GM23338 (cell line): Measurements from ENCODE around the gene ATG16L2. TPM values are rescaled to one million over a fixed set of nuclear protein-coding genes. Genes with fewer than 3 reads are reported as not detected.

ENCODE experiments used
- ATAC-seq: fragments of 200-7000 bp; cut with Tn5 transposase; 3 replicates; pipeline ENCODE4 v1.9.1; 2020
- DNase-seq: peaks from one replicate; pipeline ENCODE4 v3.0.0-alpha.2; 2015; ENCODE audit warnings: low spot score
- H2AFZ ChIP-seq: fragments of 200-600 bp; sonication (generic); 2 replicates; pipeline ENCODE4 v1.8.0; 2016; ENCODE audit warnings: antibody characterized with exemption, mild to moderate bottlenecking, moderate library complexity
- H3F3A ChIP-seq: fragments of 200-600 bp; sonication (generic); replicated peaks from 2 replicates; pipeline ENCODE4 v1.8.0; 2017; ENCODE audit warnings: antibody characterized with exemption, mixed run types, low read depth
- H3K27ac ChIP-seq: fragments of 200-600 bp; sonication (generic); 2 replicates; pipeline ENCODE4 v1.6.1; 2016; ENCODE audit warnings: low read depth
- H3K27me3 ChIP-seq: fragments of 200-600 bp; sonication (generic); 2 replicates; pipeline ENCODE4 v1.8.0; 2016; ENCODE audit warnings: mild to moderate bottlenecking, mixed run types, moderate library complexity; ENCODE audit not compliant: insufficient read depth
- H3K36me3 ChIP-seq: fragments of 200-600 bp; sonication (generic); 2 replicates; pipeline ENCODE4 v1.8.0; 2016; ENCODE audit warnings: mild to moderate bottlenecking; ENCODE audit not compliant: insufficient read depth
- H3K4me1 ChIP-seq: fragments of 200-600 bp; sonication (generic); 2 replicates; pipeline ENCODE4 v1.8.0; 2016; ENCODE audit warnings: mild to moderate bottlenecking, moderate library complexity; ENCODE audit not compliant: insufficient read depth
- H3K4me2 ChIP-seq: fragments of 200-600 bp; sonication (generic); 2 replicates; pipeline ENCODE4 v1.7.1; 2017; ENCODE audit warnings: mixed run types
- H3K4me3 ChIP-seq: fragments of 200-600 bp; sonication (generic); 2 replicates; pipeline ENCODE4 v1.6.1; 2016; ENCODE audit warnings: mixed run types
- H3K79me2 ChIP-seq: fragments of 200-600 bp; sonication (generic); replicated peaks from 2 replicates; pipeline ENCODE4 v1.8.0; 2017; ENCODE audit warnings: mild to moderate bottlenecking; ENCODE audit not compliant: insufficient read depth
- H3K9me2 ChIP-seq: fragments of 200-600 bp; sonication (generic); 2 replicates; pipeline ENCODE4 v1.8.0; 2017; ENCODE audit not compliant: insufficient read depth
- H4K20me1 ChIP-seq: fragments of 200-600 bp; sonication (generic); replicated peaks from 2 replicates; pipeline ENCODE4 v1.8.0; 2017; ENCODE audit warnings: mild to moderate bottlenecking; ENCODE audit not compliant: insufficient read depth
- H3K27ac Mint-ChIP-seq: 2 replicates; pipeline ENCODE4 v1.8.0; 2020; ENCODE audit warnings: inconsistent platforms, mild to moderate bottlenecking, moderate library complexity, mixed read lengths
- H3K27me3 Mint-ChIP-seq: 3 replicates; pipeline ENCODE4 v1.8.0; 2022; ENCODE audit warnings: low read depth, mild to moderate bottlenecking, moderate library complexity, mixed read lengths, inconsistent platforms; ENCODE audit not compliant: insufficient read depth, poor library complexity
- H3K36me3 Mint-ChIP-seq: 3 replicates; pipeline ENCODE4 v1.8.0; 2021; ENCODE audit warnings: low read depth, mild to moderate bottlenecking, inconsistent platforms, moderate library complexity, mixed read lengths
- H3K4me1 Mint-ChIP-seq: 3 replicates; pipeline ENCODE4 v1.8.0; 2020; ENCODE audit warnings: mild to moderate bottlenecking, inconsistent platforms, mixed read lengths
- H3K4me3 Mint-ChIP-seq: 3 replicates; pipeline ENCODE4 v1.8.0; 2021; ENCODE audit warnings: moderate library complexity, mild to moderate bottlenecking, inconsistent platforms, mixed read lengths
- H3K9me3 Mint-ChIP-seq: 3 replicates; pipeline ENCODE4 v1.8.0; 2020; ENCODE audit warnings: moderate library complexity, mild to moderate bottlenecking, inconsistent platforms, mixed read lengths
- CREB1 ChIP-seq: fragments of 250-450 bp; sonication (Bioruptor Pico); IDR thresholded peaks from 2 replicates; pipeline ENCODE4 v1.5.0; 2020; ENCODE audit warnings: low read depth, mild to moderate bottlenecking, moderate library complexity
- EZH2 ChIP-seq: fragments of 200-600 bp; sonication (generic); IDR thresholded peaks from one replicate; pipeline ENCODE4 v1.8.0; 2017; ENCODE audit warnings: antibody characterized with exemption, mild to moderate bottlenecking, low read depth; ENCODE audit not compliant: unreplicated experiment
- EZH2phosphoT487 ChIP-seq: fragments of 200-600 bp; sonication (generic); IDR thresholded peaks from one replicate; pipeline ENCODE4 v1.8.1; 2018; ENCODE audit warnings: antibody characterized with exemption; ENCODE audit not compliant: unreplicated experiment
- JUNB ChIP-seq: IDR thresholded peaks from one replicate; pipeline ENCODE4 v1.6.1; 2016; ENCODE audit warnings: antibody characterized with exemption; ENCODE audit not compliant: unreplicated experiment
- NANOG ChIP-seq: IDR thresholded peaks from 2 replicates; pipeline ENCODE4 v1.6.1; 2016; ENCODE audit warnings: antibody characterized with exemption, borderline replicate concordance
- POLR2AphosphoS5 ChIP-seq: IDR thresholded peaks from 2 replicates; pipeline ENCODE4 v1.6.1; 2016; ENCODE audit warnings: antibody characterized with exemption, low read depth
- STAT1 ChIP-seq: IDR thresholded peaks from one replicate; pipeline ENCODE4 v1.6.1; 2016; ENCODE audit warnings: antibody characterized with exemption; ENCODE audit not compliant: unreplicated experiment
- ZNF114 ChIP-seq: fragments of 250-450 bp; sonication (Bioruptor Pico); IDR thresholded peaks from 2 replicates; pipeline ENCODE4 v1.5.0; 2020; ENCODE audit warnings: mild to moderate bottlenecking, moderate library complexity
- ZNF331 ChIP-seq: fragments of 250-450 bp; sonication (Bioruptor Pico); IDR thresholded peaks from 2 replicates; pipeline ENCODE4 v1.5.0; 2020; ENCODE audit warnings: low read depth, mild to moderate bottlenecking, moderate library complexity
- polyA plus RNA-seq: library from polyadenylated mRNA; unstranded; fragments of >200 nt; fragmentation: Nextera tagmentation; extraction: Ambion mirVana; gene quantifications from 2 replicates; pipeline ENCODE4 v1.2.1, GENCODE V29; 2016
- total RNA-seq: library from RNA; depleted of rRNA; stranded (reverse); fragments of >200 nt; shearing (Covaris generic); gene quantifications from 2 replicates; pipeline ENCODE4 v1.2.3, GENCODE V29; 2014
- TF ChIP-seq, protein P1 (sequence below): IDR thresholded peaks from 2 replicates; pipeline ENCODE4 v1.6.1; 2016; ENCODE audit warnings: antibody characterized with exemption
- TF ChIP-seq, protein P2 (sequence below): IDR thresholded peaks from one replicate; pipeline ENCODE4 v1.6.1; 2018; ENCODE audit warnings: antibody characterized with exemption; ENCODE audit not compliant: unreplicated experiment
- TF ChIP-seq, protein P3 (sequence below), 2 experiments: fragments of 200-600 bp in 1 of 2; sonication (generic) in 1 of 2; conservative IDR thresholded peaks; 2 replicates each; pipeline versions ENCODE4 v1.5.1 to v1.6.1; 2016 to 2017; ENCODE audit warnings: antibody characterized with exemption in 2 of 2, low read depth in 2 of 2, mild to moderate bottlenecking in 2 of 2, moderate library complexity in 1 of 2
- TF ChIP-seq, protein P4 (sequence below): fragments of 250-450 bp; sonication (Bioruptor Pico); IDR thresholded peaks from 2 replicates; pipeline ENCODE4 v1.5.0; 2020; ENCODE audit warnings: mild to moderate bottlenecking, moderate library complexity

Gene ATG16L2
- total and polyA plus RNA-seq, 2 experiments from 2014 or later: 9.6 to 24.6 TPM

DNA sequence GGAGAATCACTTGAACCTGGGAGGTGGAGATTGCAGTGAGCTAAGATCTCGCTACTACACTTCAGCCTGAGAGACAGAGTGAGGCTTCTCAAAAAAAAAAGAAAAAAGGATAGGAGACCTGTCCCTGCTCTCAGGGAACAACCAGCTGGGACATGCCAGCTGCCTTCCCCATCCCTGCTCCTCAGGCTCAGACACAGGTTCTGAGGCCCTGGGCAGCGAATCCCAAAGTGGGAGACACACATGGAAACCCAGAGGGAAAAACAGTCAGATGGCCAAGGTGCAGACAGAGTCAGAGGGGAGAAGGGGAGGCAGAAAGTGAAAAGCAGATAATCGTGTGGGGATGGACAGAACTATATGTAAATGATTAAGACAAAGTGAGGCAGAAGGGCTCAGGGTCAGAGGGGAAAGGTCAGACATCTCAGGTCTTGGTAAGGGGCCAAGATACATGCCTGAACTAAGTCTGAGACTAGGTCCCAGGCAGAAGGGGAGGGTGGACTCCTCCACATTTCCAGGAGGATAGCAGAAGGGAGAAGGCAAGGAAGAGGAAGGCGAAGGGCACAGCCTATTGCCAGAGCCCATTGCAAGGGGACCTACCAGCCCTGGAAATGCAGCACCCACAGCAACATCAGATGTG lies 34.6 kb upstream of the ATG16L2 start:
- no peak overlapping the region for H3K27ac Mint-ChIP-seq
- H3K27me3 Mint-ChIP-seq: peaks cover 16% of the 10 kb centered on the region
- no peaks in the 10 kb centered on the region for H3K79me2 ChIP-seq
- H3K27ac ChIP-seq: no peak overlapping the region
- no peaks in the 10 kb centered on the region; the same call in 2 of the 3 replicates for H3K36me3 Mint-ChIP-seq
- H3K4me1 ChIP-seq: peaks cover 10% of the 10 kb centered on the region; the same call in 1 of the 2 replicates
- H3K4me3 ChIP-seq: no peak overlapping the region
- H3K4me3 Mint-ChIP-seq: peak overlapping the region; percentile 25; the same call in 1 of the 3 replicates
- H3K27me3 ChIP-seq: peaks cover 14% of the 10 kb centered on the region
- H2AFZ ChIP-seq: no peak overlapping the region
- peaks cover 26% of the 10 kb centered on the region for H3K4me1 Mint-ChIP-seq
- H3K9me2 ChIP-seq: no peaks in the 10 kb centered on the region
- no peak for ATAC-seq
- no peak for DNase-seq
- H3K36me3 ChIP-seq: no peaks in the 10 kb centered on the region
- TF ChIP-seq STAT1 (no peak), NANOG (no peak), CREB1 (no peak), ZNF114 (CRISPR knock-in tag) (no peak), ZNF331 (CRISPR knock-in tag) (no peak), JUNB (no peak), EZH2 (no peak), EZH2phosphoT487 (no peak), POLR2AphosphoS5 (no peak)
- TF ChIP-seq, protein P1, sequence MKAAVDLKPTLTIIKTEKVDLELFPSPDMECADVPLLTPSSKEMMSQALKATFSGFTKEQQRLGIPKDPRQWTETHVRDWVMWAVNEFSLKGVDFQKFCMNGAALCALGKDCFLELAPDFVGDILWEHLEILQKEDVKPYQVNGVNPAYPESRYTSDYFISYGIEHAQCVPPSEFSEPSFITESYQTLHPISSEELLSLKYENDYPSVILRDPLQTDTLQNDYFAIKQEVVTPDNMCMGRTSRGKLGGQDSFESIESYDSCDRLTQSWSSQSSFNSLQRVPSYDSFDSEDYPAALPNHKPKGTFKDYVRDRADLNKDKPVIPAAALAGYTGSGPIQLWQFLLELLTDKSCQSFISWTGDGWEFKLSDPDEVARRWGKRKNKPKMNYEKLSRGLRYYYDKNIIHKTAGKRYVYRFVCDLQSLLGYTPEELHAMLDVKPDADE: no peak
- TF ChIP-seq, protein P2, sequence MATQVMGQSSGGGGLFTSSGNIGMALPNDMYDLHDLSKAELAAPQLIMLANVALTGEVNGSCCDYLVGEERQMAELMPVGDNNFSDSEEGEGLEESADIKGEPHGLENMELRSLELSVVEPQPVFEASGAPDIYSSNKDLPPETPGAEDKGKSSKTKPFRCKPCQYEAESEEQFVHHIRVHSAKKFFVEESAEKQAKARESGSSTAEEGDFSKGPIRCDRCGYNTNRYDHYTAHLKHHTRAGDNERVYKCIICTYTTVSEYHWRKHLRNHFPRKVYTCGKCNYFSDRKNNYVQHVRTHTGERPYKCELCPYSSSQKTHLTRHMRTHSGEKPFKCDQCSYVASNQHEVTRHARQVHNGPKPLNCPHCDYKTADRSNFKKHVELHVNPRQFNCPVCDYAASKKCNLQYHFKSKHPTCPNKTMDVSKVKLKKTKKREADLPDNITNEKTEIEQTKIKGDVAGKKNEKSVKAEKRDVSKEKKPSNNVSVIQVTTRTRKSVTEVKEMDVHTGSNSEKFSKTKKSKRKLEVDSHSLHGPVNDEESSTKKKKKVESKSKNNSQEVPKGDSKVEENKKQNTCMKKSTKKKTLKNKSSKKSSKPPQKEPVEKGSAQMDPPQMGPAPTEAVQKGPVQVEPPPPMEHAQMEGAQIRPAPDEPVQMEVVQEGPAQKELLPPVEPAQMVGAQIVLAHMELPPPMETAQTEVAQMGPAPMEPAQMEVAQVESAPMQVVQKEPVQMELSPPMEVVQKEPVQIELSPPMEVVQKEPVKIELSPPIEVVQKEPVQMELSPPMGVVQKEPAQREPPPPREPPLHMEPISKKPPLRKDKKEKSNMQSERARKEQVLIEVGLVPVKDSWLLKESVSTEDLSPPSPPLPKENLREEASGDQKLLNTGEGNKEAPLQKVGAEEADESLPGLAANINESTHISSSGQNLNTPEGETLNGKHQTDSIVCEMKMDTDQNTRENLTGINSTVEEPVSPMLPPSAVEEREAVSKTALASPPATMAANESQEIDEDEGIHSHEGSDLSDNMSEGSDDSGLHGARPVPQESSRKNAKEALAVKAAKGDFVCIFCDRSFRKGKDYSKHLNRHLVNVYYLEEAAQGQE: no peak
- TF ChIP-seq, protein P3, sequence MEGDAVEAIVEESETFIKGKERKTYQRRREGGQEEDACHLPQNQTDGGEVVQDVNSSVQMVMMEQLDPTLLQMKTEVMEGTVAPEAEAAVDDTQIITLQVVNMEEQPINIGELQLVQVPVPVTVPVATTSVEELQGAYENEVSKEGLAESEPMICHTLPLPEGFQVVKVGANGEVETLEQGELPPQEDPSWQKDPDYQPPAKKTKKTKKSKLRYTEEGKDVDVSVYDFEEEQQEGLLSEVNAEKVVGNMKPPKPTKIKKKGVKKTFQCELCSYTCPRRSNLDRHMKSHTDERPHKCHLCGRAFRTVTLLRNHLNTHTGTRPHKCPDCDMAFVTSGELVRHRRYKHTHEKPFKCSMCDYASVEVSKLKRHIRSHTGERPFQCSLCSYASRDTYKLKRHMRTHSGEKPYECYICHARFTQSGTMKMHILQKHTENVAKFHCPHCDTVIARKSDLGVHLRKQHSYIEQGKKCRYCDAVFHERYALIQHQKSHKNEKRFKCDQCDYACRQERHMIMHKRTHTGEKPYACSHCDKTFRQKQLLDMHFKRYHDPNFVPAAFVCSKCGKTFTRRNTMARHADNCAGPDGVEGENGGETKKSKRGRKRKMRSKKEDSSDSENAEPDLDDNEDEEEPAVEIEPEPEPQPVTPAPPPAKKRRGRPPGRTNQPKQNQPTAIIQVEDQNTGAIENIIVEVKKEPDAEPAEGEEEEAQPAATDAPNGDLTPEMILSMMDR (conservative IDR thresholded peaks at IDR 0.05; ENCODE audit: low read depth in 2 of 2): no peak
- TF ChIP-seq, protein P4, sequence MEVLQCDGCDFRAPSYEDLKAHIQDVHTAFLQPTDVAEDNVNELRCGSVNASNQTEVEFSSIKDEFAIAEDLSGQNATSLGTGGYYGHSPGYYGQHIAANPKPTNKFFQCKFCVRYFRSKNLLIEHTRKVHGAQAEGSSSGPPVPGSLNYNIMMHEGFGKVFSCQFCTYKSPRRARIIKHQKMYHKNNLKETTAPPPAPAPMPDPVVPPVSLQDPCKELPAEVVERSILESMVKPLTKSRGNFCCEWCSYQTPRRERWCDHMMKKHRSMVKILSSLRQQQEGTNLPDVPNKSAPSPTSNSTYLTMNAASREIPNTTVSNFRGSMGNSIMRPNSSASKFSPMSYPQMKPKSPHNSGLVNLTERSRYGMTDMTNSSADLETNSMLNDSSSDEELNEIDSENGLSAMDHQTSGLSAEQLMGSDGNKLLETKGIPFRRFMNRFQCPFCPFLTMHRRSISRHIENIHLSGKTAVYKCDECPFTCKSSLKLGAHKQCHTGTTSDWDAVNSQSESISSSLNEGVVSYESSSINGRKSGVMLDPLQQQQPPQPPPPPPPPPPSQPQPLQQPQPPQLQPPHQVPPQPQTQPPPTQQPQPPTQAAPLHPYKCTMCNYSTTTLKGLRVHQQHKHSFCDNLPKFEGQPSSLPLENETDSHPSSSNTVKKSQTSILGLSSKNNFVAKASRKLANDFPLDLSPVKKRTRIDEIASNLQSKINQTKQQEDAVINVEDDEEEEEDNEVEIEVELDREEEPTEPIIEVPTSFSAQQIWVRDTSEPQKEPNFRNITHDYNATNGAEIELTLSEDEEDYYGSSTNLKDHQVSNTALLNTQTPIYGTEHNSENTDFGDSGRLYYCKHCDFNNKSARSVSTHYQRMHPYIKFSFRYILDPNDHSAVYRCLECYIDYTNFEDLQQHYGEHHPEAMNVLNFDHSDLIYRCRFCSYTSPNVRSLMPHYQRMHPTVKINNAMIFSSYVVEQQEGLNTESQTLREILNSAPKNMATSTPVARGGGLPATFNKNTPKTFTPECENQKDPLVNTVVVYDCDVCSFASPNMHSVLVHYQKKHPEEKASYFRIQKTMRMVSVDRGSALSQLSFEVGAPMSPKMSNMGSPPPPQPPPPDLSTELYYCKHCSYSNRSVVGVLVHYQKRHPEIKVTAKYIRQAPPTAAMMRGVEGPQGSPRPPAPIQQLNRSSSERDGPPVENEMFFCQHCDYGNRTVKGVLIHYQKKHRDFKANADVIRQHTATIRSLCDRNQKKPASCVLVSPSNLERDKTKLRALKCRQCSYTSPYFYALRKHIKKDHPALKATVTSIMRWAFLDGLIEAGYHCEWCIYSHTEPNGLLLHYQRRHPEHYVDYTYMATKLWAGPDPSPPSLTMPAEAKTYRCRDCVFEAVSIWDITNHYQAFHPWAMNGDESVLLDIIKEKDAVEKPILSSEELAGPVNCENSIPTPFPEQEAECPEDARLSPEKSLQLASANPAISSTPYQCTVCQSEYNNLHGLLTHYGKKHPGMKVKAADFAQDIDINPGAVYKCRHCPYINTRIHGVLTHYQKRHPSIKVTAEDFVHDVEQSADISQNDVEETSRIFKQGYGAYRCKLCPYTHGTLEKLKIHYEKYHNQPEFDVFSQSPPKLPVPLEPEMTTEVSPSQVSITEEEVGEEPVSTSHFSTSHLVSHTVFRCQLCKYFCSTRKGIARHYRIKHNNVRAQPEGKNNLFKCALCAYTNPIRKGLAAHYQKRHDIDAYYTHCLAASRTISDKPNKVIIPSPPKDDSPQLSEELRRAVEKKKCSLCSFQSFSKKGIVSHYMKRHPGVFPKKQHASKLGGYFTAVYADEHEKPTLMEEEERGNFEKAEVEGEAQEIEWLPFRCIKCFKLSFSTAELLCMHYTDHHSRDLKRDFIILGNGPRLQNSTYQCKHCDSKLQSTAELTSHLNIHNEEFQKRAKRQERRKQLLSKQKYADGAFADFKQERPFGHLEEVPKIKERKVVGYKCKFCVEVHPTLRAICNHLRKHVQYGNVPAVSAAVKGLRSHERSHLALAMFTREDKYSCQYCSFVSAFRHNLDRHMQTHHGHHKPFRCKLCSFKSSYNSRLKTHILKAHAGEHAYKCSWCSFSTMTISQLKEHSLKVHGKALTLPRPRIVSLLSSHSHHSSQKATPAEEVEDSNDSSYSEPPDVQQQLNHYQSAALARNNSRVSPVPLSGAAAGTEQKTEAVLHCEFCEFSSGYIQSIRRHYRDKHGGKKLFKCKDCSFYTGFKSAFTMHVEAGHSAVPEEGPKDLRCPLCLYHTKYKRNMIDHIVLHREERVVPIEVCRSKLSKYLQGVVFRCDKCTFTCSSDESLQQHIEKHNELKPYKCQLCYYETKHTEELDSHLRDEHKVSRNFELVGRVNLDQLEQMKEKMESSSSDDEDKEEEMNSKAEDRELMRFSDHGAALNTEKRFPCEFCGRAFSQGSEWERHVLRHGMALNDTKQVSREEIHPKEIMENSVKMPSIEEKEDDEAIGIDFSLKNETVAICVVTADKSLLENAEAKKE (CRISPR knock-in tag): no peak
- no peak overlapping the region for H3K4me2 ChIP-seq
- no peaks in the 10 kb centered on the region for H3K9me3 Mint-ChIP-seq
- no peaks in the 10 kb centered on the region for H3F3A ChIP-seq
- no peaks in the 10 kb centered on the region for H4K20me1 ChIP-seq
